ENCODE results near the gene BID.
"Not testable (repeated sequence)": the region's sequence is repeated elsewhere in the genome, so short reads cannot be mapped to it uniquely, and the experiment has no call there.

The BID gene

DNA sequence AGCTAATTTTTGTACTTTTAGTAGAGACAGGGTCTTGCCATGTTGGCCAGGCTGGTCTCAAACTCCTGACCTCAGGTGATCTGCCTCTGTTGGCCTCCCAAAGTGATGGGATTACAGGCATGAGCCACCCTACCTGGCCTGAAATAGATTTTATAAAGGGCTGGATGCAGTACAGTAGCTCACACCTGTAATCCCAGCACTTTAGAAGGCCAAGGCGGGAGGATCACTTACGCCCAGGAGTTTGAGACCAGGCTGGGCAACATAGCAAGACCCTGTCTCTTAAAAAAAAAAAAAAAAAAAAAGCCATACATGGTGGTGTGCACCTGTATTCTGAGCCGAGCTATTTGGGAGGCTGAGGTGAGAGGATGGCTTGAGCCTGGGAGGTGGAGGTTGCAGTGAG lies 76.0 kb downstream of the BID start:
- not testable (repeated sequence) for DNase-seq

- not testable (repeated sequence) for DNase-seq
These were observed 77.1 kb downstream of the BID start for GRCh38 chr22:17697196-17697595.

DNA sequence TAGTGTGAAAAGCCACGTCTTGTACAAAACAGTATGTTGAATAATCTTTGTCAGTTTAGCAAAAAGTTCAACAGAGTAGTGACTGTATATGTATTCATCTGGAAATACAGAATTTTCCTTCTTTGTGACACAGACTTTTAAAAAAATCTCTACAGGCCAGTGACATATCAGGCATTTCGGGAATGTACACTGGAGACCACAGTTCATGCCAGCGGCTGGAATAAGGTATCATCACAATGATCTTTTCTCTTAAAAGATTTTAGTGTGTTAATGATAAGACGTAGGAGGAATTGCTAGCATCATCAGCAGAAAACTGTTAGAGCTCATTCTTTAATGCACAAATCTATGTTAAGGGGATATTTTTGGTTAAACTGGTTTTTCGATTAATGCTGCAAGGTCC lies 78.3 kb downstream of the BID start:
- DNase-seq = no peak

GRCh38 chr22:17694752-17695151 lies 79.5 kb downstream of the BID start:
- DNase-seq = no peak

DNA sequence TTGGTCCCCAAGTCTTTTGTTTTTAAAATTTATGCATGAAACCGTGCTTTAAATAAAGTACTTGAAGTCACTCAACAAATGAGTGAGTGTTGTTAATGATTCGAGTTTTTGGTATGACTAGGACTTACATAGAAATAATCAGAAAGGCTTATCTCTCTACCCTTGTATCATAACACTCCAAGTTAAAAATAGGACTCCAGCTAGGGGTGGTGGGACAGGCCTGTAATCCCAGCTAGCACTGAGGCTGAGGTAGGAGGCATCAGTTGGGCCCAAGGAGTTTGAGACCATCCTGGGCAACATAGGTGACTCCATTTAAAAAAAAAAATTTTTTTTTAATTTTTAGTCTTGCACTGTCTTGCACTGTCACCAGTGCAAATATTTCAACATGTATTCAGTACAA lies 80.1 kb downstream of the BID start:
- no peak for DNase-seq

DNA sequence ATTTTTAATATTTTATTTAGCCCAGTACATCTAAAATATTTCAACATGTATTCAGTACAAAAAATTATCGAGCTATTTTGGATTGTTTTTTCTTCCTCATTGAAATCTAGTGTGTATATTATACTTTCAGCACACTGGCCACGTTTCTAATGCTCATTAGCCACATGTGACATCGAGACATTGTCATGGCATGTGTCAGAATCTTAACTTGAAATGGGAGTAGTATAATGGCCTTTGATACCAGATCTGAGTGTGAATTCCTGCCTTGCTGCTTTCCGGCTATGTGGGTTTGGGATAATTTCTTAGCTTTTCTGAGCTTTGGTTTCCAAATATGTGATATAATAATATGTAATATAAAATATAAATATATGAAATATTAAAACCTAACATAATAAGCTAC lies 81.4 kb downstream of the BID start:
- DNase-seq = no peak

- DNase-seq = no peak
These were observed 90.0 kb downstream of the BID start for GRCh38 chr22:17684245-17684644.

Data from CD4-positive, alpha-beta T cell treated with Interleukin-21 for 1 hour (primary cell).